Measurements from ENCODE around the gene PHF10.

- TF ChIP-seq EZH2 (optimal IDR thresholded peaks at IDR 0.05; ENCODE audit: low read depth, low read length) = no peak
- TF ChIP-seq, protein P1, sequence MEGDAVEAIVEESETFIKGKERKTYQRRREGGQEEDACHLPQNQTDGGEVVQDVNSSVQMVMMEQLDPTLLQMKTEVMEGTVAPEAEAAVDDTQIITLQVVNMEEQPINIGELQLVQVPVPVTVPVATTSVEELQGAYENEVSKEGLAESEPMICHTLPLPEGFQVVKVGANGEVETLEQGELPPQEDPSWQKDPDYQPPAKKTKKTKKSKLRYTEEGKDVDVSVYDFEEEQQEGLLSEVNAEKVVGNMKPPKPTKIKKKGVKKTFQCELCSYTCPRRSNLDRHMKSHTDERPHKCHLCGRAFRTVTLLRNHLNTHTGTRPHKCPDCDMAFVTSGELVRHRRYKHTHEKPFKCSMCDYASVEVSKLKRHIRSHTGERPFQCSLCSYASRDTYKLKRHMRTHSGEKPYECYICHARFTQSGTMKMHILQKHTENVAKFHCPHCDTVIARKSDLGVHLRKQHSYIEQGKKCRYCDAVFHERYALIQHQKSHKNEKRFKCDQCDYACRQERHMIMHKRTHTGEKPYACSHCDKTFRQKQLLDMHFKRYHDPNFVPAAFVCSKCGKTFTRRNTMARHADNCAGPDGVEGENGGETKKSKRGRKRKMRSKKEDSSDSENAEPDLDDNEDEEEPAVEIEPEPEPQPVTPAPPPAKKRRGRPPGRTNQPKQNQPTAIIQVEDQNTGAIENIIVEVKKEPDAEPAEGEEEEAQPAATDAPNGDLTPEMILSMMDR (IDR thresholded peaks at IDR 0.05; ENCODE audit: low read length) = no peak
- no peak for TF ChIP-seq EZH2phosphoT487 (IDR thresholded peaks at IDR 0.05; ENCODE audit: low read length)
These were observed 22.3 kb upstream of the PHF10 start for GRCh38 chr6:169746556-169746955.
